HepG2 (cell line): ENCODE results near the gene SGCB. TPM values are rescaled to one million over a fixed set of nuclear protein-coding genes. Genes with fewer than 3 reads are reported as not detected.

ENCODE experiments used
- AGO2 ChIP-seq: fragments of 200-400 bp; formaldehyde crosslinking; optimal IDR thresholded peaks from 2 replicates; pipeline ENCODE3; 2017; ENCODE audit warnings: mild to moderate bottlenecking, low read depth, low read length, moderate library complexity
- CHD2 ChIP-seq: IDR thresholded peaks from 2 replicates; pipeline ENCODE4 v1.6.1; 2011; ENCODE audit warnings: low read depth, low read length, improper control_type of control experiment
- GATA4 ChIP-seq: sonication (generic); IDR thresholded peaks from 2 replicates; pipeline ENCODE4 v1.6.1; 2016; ENCODE audit warnings: antibody characterized with exemption, low read depth, borderline replicate concordance
- HNF4A ChIP-seq: sonication (generic); formaldehyde crosslinking; IDR thresholded peaks from 2 replicates; pipeline ENCODE4 v1.4.0; 2020; ENCODE audit warnings: missing genetic modification reagents
- KAT7 ChIP-seq: IDR thresholded peaks from 2 replicates; pipeline ENCODE4 v1.6.1; 2018; ENCODE audit warnings: borderline replicate concordance, missing compliant biosample characterization
- MIXL1 ChIP-seq: IDR thresholded peaks from 2 replicates; pipeline ENCODE4 v1.6.1; 2016
- MTF2 ChIP-seq: sonication (generic); formaldehyde crosslinking; IDR thresholded peaks from 2 replicates; pipeline ENCODE4 v1.5.0; 2020; ENCODE audit warnings: missing genetic modification reagents, borderline replicate concordance
- SKIL ChIP-seq: sonication (generic); formaldehyde crosslinking; IDR thresholded peaks from 2 replicates; pipeline ENCODE4 v1.8.0; 2022; ENCODE audit warnings: missing genetic modification reagents, mild to moderate bottlenecking, moderate library complexity, borderline replicate concordance
- SMAD1 ChIP-seq: sonication (generic); formaldehyde crosslinking; IDR thresholded peaks from 2 replicates; pipeline ENCODE4 v1.4.0; 2020; ENCODE audit warnings: missing genetic modification reagents, low read depth, mild to moderate bottlenecking, borderline replicate concordance
- SOX13 ChIP-seq, 3 experiments: fragments of 450-650 bp in 1 of 3; sonication (generic) in 1 of 3; formaldehyde crosslinking in 1 of 3; IDR thresholded peaks in 2 of 3; conservative IDR thresholded peaks in 1 of 3; 2 replicates each; pipeline versions ENCODE4 v1.5.0 to v1.6.1; 2016 to 2020; ENCODE audit warnings: antibody characterized with exemption in 1 of 3, mild to moderate bottlenecking in 1 of 3, missing compliant biosample characterization in 1 of 3, missing genetic modification reagents in 1 of 3, moderate library complexity in 1 of 3
- SRSF9 ChIP-seq: fragments of 200-400 bp; formaldehyde crosslinking; IDR thresholded peaks from 2 replicates; pipeline ENCODE4 v1.6.1; 2018; ENCODE audit warnings: borderline replicate concordance, mild to moderate bottlenecking, low read depth, low read length; ENCODE audit not compliant: insufficient read depth, poor library complexity, severe bottlenecking
- TOE1 ChIP-seq: sonication (generic); formaldehyde crosslinking; IDR thresholded peaks from 2 replicates; pipeline ENCODE4 v1.4.0; 2020; ENCODE audit warnings: mild to moderate bottlenecking, missing genetic modification reagents
- U2AF1 ChIP-seq: fragments of 200-400 bp; formaldehyde crosslinking; optimal IDR thresholded peaks from 2 replicates; pipeline ENCODE3; 2017; ENCODE audit warnings: mild to moderate bottlenecking, low read depth, low read length
- XBP1 ChIP-seq: sonication (generic); formaldehyde crosslinking; IDR thresholded peaks from 2 replicates; pipeline ENCODE4 v1.5.0; 2020; ENCODE audit warnings: missing genetic modification reagents
- ZNF180 ChIP-seq: sonication (generic); formaldehyde crosslinking; IDR thresholded peaks from 2 replicates; pipeline ENCODE4 v1.4.0; 2020; ENCODE audit warnings: low read depth, missing genetic modification reagents, borderline replicate concordance
- ZNF30 ChIP-seq: sonication (generic); formaldehyde crosslinking; IDR thresholded peaks from 2 replicates; pipeline ENCODE4 v1.5.0; 2020; ENCODE audit warnings: mild to moderate bottlenecking, missing genetic modification reagents
- ZNF362 ChIP-seq: sonication (generic); formaldehyde crosslinking; IDR thresholded peaks from 2 replicates; pipeline ENCODE4 v1.4.0; 2020; ENCODE audit warnings: missing genetic modification reagents, mild to moderate bottlenecking, borderline replicate concordance
- ZNF619 ChIP-seq: sonication (generic); formaldehyde crosslinking; IDR thresholded peaks from 2 replicates; pipeline ENCODE4 v1.4.0; 2020; ENCODE audit warnings: mild to moderate bottlenecking, missing genetic modification reagents
- polyA plus RNA-seq, 8 experiments: library from polyadenylated mRNA; depleted of rRNA in 3 of 8; stranded (reverse) in 7 of 8; unstranded in 1 of 8; fragments of >200 nt; fragmentation: Illumina TruSeq in 4 of 8; extraction: Trizol in 4 of 8; gene quantifications; 2 replicates each; pipeline versions ENCODE4 v1.2.1 to v1.2.3, GENCODE V29; 2011 to 2016; ENCODE audit warnings: low read depth in 4 of 8, missing spikeins in 1 of 8, mixed read lengths in 1 of 8; ENCODE audit not compliant: insufficient read depth in 1 of 8
- total RNA-seq, 5 experiments: library from RNA; depleted of rRNA; stranded (reverse); fragments of >200 nt; fragmentation: Illumina TruSeq; extraction: Trizol; gene quantifications; 2 replicates each; pipeline ENCODE4 v1.2.3, GENCODE V29; 2016; ENCODE audit warnings: low read depth in 1 of 5
- TF ChIP-seq, protein P1 (sequence below): sonication (generic); formaldehyde crosslinking; IDR thresholded peaks from 2 replicates; pipeline ENCODE4 v1.8.1; 2022; ENCODE audit warnings: mild to moderate bottlenecking, missing genetic modification reagents
- TF ChIP-seq, protein P2 (sequence below): sonication (generic); formaldehyde crosslinking; IDR thresholded peaks from 2 replicates; pipeline ENCODE4 v1.4.0; 2020; ENCODE audit warnings: missing genetic modification reagents, borderline replicate concordance

Gene SGCB
- total and polyA plus RNA-seq, 2 of the 13 experiments (the other 11 are each of a cell fraction or from before 2014, with no cell fraction given) = 2.2 to 4.8 TPM

DNA sequence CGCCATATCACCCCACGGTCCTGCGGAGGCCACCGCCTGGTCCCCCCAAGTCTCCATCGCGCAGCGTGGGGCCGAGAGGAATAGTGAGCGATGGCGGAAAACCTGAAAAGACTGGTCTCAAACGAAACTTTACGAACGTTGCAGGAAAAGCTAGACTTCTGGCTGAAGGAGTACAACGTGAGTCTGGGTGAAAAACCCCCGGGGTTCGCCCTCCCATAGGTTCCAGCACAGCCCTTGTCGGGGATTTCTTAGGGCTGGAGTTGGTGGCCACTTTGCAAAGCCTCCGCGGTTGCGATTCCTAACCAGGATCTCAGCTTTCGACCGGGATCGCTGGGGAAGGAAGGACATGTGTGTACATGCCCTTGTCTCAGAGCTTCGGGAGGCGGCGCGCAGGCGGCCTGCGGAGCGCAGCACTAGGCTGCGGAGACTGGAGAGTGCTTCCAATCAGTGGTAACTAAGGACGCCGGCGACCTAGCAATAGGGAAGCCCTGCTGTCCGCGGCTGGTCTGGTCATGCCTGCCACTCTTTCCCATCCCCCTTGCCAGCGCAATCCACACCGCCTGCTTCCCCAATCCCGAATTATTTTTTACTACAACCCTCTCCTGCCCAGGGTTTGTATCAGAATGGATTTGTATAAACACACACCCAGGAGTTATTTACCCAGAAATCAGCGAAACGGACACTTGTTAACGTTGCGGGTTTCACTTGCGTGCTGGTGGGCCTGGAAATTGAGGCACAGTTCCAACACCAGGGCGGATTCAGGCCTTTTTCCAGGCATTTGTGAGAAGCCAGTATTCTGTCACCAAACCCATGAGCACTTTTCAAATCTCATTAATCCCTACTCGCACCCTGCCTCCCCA, 13.7 kb upstream of the SGCB start (continued):
- TF ChIP-seq ZNF180 (CRISPR knock-in tag) (no peak), MTF2 (CRISPR knock-in tag) (no peak), SRSF9 (no peak), SKIL (CRISPR knock-in tag) (no peak), SOX13 (IDR thresholded peaks at IDR 0.05) (no peak), SOX13 (CRISPR knock-in tag; conservative IDR thresholded peaks at IDR 0.05 in 1 of 2, IDR thresholded peaks at IDR 0.05 in 1 of 2) (0 out of 4 replicates have a peak, but pooled peaks of 1 of the 2 experiments have one; percentile 11), MIXL1 (CRISPR knock-in tag) (0 out of 2 replicates have a peak, but pooled peaks have one; percentile 7), ZNF362 (CRISPR knock-in tag) (no peak), ZNF619 (no peak), TOE1 (CRISPR knock-in tag) (no peak), SMAD1 (peak; percentile 38; the same call in 1 of the 2 replicates), HNF4A (no peak; the same call in 1 of the 2 replicates), KAT7 (CRISPR knock-in tag) (no peak; the same call in 1 of the 2 replicates), CHD2 (no peak), XBP1 (CRISPR knock-in tag) (no peak), AGO2 (peak; percentile 52), U2AF1 (no peak), GATA4 (no peak), ZNF30 (CRISPR knock-in tag) (no peak)
- TF ChIP-seq, protein P1, sequence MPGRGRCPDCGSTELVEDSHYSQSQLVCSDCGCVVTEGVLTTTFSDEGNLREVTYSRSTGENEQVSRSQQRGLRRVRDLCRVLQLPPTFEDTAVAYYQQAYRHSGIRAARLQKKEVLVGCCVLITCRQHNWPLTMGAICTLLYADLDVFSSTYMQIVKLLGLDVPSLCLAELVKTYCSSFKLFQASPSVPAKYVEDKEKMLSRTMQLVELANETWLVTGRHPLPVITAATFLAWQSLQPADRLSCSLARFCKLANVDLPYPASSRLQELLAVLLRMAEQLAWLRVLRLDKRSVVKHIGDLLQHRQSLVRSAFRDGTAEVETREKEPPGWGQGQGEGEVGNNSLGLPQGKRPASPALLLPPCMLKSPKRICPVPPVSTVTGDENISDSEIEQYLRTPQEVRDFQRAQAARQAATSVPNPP = no peak; the same call in 1 of the 2 replicates
- TF ChIP-seq, protein P2, sequence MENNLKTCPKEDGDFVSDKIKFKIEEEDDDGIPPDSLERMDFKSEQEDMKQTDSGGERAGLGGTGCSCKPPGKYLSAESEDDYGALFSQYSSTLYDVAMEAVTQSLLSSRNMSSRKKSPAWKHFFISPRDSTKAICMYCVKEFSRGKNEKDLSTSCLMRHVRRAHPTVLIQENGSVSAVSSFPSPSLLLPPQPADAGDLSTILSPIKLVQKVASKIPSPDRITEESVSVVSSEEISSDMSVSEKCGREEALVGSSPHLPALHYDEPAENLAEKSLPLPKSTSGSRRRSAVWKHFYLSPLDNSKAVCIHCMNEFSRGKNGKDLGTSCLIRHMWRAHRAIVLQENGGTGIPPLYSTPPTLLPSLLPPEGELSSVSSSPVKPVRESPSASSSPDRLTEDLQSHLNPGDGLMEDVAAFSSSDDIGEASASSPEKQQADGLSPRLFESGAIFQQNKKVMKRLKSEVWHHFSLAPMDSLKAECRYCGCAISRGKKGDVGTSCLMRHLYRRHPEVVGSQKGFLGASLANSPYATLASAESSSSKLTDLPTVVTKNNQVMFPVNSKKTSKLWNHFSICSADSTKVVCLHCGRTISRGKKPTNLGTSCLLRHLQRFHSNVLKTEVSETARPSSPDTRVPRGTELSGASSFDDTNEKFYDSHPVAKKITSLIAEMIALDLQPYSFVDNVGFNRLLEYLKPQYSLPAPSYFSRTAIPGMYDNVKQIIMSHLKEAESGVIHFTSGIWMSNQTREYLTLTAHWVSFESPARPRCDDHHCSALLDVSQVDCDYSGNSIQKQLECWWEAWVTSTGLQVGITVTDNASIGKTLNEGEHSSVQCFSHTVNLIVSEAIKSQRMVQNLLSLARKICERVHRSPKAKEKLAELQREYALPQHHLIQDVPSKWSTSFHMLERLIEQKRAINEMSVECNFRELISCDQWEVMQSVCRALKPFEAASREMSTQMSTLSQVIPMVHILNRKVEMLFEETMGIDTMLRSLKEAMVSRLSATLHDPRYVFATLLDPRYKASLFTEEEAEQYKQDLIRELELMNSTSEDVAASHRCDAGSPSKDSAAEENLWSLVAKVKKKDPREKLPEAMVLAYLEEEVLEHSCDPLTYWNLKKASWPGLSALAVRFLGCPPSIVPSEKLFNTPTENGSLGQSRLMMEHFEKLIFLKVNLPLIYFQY (CRISPR knock-in tag) = no peak
